Measurements from ENCODE around the gene KRTAP5-5.
"Not testable (repeated sequence)": the region's sequence is repeated elsewhere in the genome, so short reads cannot be mapped to it uniquely, and the experiment has no call there.

KRTAP5-5 gene

GRCh38 chr11:1660111-1660867 is 30.7 kb downstream of the KRTAP5-5 start:
- Histone ChIP-seq H3K36me3 (ENCODE audit: insufficient read depth, low read length) (no peaks in the 10 kb centered on the region), H3K4me3 (ENCODE audit: low read depth, low read length) (no peak overlapping the region), H3K79me2 (ENCODE audit: control insufficient read depth, insufficient read depth, low read length, unreplicated experiment) (no peaks in the 10 kb centered on the region), H3K4me1 (ENCODE audit: control insufficient read depth, insufficient read depth, low read length, unreplicated experiment) (no peaks in the 10 kb centered on the region), H3K27me3 (ENCODE audit: insufficient read depth, low read length) (peaks cover 26% of the 10 kb centered on the region), H3K27ac (ENCODE audit: low read depth, low read length) (no peak overlapping the region), H2AFZ (ENCODE audit: low read length, unreplicated experiment) (no peak overlapping the region)

- not testable (repeated sequence) for H3K27ac ChIP-seq (ENCODE audit: low read depth, low read length); H3K79me2 ChIP-seq (ENCODE audit: control insufficient read depth, insufficient read depth, low read length, unreplicated experiment); H3K4me3 ChIP-seq (ENCODE audit: low read depth, low read length); H3K4me1 ChIP-seq (ENCODE audit: control insufficient read depth, insufficient read depth, low read length, unreplicated experiment); H3K36me3 ChIP-seq (ENCODE audit: insufficient read depth, low read length); H2AFZ ChIP-seq (ENCODE audit: low read length, unreplicated experiment)
- peaks cover 13% of the 10 kb centered on the region; the same call in 1 of the 2 replicates for H3K27me3 ChIP-seq (ENCODE audit: insufficient read depth, low read length)
These were observed 32.1 kb downstream of the KRTAP5-5 start for GRCh38 chr11:1661454-1662269.

- not testable (repeated sequence) for H3K27ac ChIP-seq (ENCODE audit: low read depth, low read length); H3K4me3 ChIP-seq (ENCODE audit: low read depth, low read length); H3K4me1 ChIP-seq (ENCODE audit: control insufficient read depth, insufficient read depth, low read length, unreplicated experiment); H3K79me2 ChIP-seq (ENCODE audit: control insufficient read depth, insufficient read depth, low read length, unreplicated experiment); H3K36me3 ChIP-seq (ENCODE audit: insufficient read depth, low read length); H2AFZ ChIP-seq (ENCODE audit: low read length, unreplicated experiment)
- H3K27me3 ChIP-seq (ENCODE audit: insufficient read depth, low read length) = peaks cover 17% of the 10 kb centered on the region; the same call in 1 of the 2 replicates
These were observed 33.2 kb downstream of the KRTAP5-5 start for GRCh38 chr11:1662699-1663283.

GRCh38 chr11:1665313-1665712 is 35.7 kb downstream of the KRTAP5-5 start:
- H3K27me3 ChIP-seq (ENCODE audit: insufficient read depth, low read length) = peaks cover 29% of the 10 kb centered on the region
- no peaks in the 10 kb centered on the region for H3K36me3 ChIP-seq (ENCODE audit: insufficient read depth, low read length)
- H3K4me3 ChIP-seq (ENCODE audit: low read depth, low read length) = no peak overlapping the region
- H3K79me2 ChIP-seq (ENCODE audit: control insufficient read depth, insufficient read depth, low read length, unreplicated experiment) = no peaks in the 10 kb centered on the region
- no peaks in the 10 kb centered on the region for H3K4me1 ChIP-seq (ENCODE audit: control insufficient read depth, insufficient read depth, low read length, unreplicated experiment)
- H3K27ac ChIP-seq (ENCODE audit: low read depth, low read length) = no peak overlapping the region
- no peak overlapping the region for H2AFZ ChIP-seq (ENCODE audit: low read length, unreplicated experiment)

- Histone ChIP-seq H3K27me3 (ENCODE audit: insufficient read depth, low read length) (peaks cover 37% of the 10 kb centered on the region), H3K4me1 (ENCODE audit: control insufficient read depth, insufficient read depth, low read length, unreplicated experiment) (no peaks in the 10 kb centered on the region)
These were observed 37.7 kb downstream of the KRTAP5-5 start for GRCh38 chr11:1667121-1667850.

DNA sequence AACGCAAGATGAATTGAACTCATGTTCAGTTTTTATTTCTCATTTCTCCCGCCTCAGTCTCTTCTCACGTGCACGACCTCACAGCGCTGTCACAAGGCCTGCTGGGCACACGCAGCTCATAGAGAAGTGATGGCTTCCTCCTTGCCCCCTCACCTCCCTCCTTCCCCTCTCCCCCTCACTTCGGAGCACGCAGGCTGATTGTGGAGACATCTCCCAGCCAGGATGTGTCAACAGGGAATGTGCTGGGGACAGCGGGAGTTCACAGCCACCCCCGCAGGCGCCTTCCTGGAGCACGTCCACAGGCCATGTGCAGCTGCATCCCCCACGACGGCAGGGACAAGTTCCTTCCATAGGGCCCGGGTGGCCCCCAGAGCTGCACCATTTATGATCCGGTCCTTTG is 38.3 kb downstream of the KRTAP5-5 start:
- Histone ChIP-seq H3K36me3 (ENCODE audit: insufficient read depth, low read length) (no peaks in the 10 kb centered on the region), H3K4me1 (ENCODE audit: control insufficient read depth, insufficient read depth, low read length, unreplicated experiment) (no peaks in the 10 kb centered on the region), H3K27me3 (ENCODE audit: insufficient read depth, low read length) (peaks cover 43% of the 10 kb centered on the region), H2AFZ (ENCODE audit: low read length, unreplicated experiment) (no peak overlapping the region), H3K27ac (ENCODE audit: low read depth, low read length) (no peak overlapping the region), H3K79me2 (ENCODE audit: control insufficient read depth, insufficient read depth, low read length, unreplicated experiment) (no peaks in the 10 kb centered on the region), H3K4me3 (ENCODE audit: low read depth, low read length) (no peak overlapping the region)

More at GRCh38 chr11:1667121-1667850, 37.7 kb downstream of the KRTAP5-5 start:
- Histone ChIP-seq H3K36me3 (ENCODE audit: insufficient read depth, low read length) (no peaks in the 10 kb centered on the region), H3K27ac (ENCODE audit: low read depth, low read length) (no peak overlapping the region), H2AFZ (ENCODE audit: low read length, unreplicated experiment) (no peak overlapping the region), H3K4me3 (ENCODE audit: low read depth, low read length) (no peak overlapping the region), H3K79me2 (ENCODE audit: control insufficient read depth, insufficient read depth, low read length, unreplicated experiment) (no peaks in the 10 kb centered on the region)

DNA sequence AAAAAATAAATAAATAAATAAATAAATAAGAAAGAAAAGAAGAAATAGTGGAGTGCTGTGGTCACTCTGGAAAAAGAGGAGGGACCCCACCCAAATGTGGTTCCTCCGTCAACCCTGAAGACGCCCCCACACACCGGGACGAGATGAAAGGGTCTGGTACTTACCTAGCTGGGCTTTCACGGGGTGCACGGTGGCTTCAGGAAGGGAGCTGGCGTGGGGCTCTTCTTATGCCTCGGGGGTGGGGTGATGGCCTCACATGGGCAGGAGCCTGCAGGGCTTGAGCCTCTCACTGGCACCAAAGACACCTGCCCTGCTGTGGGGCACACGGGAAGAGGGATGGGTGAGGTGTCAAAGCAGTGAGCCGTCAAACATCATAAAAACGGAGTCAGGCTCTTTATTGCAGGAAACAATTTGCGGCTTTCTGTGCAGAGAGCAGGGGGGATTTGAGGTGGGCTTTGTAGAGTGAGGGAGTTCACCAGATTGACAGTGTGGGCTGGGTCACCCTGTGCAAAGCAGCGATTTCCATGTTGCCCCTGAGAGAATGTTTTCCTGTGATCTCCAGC is 39.4 kb downstream of the KRTAP5-5 start:
- Histone ChIP-seq H2AFZ (ENCODE audit: low read length, unreplicated experiment) (no peak overlapping the region), H3K4me1 (ENCODE audit: control insufficient read depth, insufficient read depth, low read length, unreplicated experiment) (no peaks in the 10 kb centered on the region), H3K27ac (ENCODE audit: low read depth, low read length) (no peak overlapping the region), H3K4me3 (ENCODE audit: low read depth, low read length) (no peak overlapping the region), H3K36me3 (ENCODE audit: insufficient read depth, low read length) (no peaks in the 10 kb centered on the region), H3K79me2 (ENCODE audit: control insufficient read depth, insufficient read depth, low read length, unreplicated experiment) (no peaks in the 10 kb centered on the region), H3K27me3 (ENCODE audit: insufficient read depth, low read length) (peaks cover 54% of the 10 kb centered on the region)

DNA sequence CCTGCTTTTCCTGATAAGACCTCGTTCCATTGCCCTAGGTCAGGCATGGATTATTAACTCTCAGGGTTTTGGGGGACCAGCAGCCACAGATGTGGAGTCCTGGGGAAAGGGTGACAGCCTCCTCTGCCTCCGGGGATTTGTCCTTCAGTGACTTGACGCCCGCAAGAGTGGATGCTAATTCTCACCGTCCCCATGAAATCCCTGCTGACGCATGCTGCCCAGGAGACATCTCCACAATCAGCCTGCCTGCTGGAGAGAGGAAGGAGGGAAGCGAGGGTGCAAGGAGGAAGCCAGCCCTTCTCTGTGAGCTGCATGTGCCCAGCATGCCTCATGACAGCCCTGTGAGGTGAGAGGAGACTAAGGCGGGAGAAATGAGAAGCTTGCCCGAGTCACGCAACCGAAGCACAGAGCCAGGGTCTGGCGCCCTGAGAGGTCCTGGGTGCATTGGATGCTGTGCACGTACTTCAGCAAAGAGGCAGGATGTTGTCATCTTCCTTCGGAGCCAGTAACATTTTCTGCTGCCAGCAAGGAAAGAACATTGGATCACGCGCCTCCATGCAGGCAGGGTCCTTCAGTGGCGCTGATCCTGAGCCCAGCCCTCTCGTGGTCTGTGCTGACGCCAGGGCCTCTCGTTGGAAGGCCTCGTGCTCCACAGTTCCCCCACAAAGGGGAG is 40.1 kb downstream of the KRTAP5-5 start:
- H3K79me2 ChIP-seq (ENCODE audit: control insufficient read depth, insufficient read depth, low read length, unreplicated experiment) = no peaks in the 10 kb centered on the region
- H3K4me1 ChIP-seq (ENCODE audit: control insufficient read depth, insufficient read depth, low read length, unreplicated experiment) = no peaks in the 10 kb centered on the region
- no peak overlapping the region for H2AFZ ChIP-seq (ENCODE audit: low read length, unreplicated experiment)
- H3K27ac ChIP-seq (ENCODE audit: low read depth, low read length) = no peak overlapping the region
- H3K36me3 ChIP-seq (ENCODE audit: insufficient read depth, low read length) = no peaks in the 10 kb centered on the region
- H3K4me3 ChIP-seq (ENCODE audit: low read depth, low read length) = no peak overlapping the region
- peaks cover 61% of the 10 kb centered on the region for H3K27me3 ChIP-seq (ENCODE audit: insufficient read depth, low read length)

DNA sequence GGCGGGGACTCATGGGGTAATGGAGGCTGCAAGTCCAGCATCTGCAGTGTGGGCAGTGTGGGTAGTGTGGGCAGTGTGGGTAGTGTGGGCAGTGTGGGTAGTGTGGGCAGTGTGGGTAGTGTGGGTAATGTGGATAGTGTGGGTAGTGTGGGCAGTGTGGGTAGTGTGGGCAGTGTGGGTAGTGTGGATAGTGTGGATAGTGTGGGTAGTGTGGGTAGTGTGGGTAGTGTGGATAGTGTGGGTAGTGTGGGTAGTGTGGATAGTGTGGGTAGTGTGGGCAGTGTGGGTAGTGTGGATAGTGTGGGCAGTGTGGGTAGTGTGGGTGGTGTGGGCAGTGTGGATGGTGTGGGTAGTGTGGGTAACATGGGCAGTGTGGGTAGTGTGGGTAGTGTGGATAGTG is 40.9 kb downstream of the KRTAP5-5 start:
- not testable (repeated sequence) for H2AFZ ChIP-seq (ENCODE audit: low read length, unreplicated experiment); H3K4me3 ChIP-seq (ENCODE audit: low read depth, low read length); H3K36me3 ChIP-seq (ENCODE audit: insufficient read depth, low read length); H3K4me1 ChIP-seq (ENCODE audit: control insufficient read depth, insufficient read depth, low read length, unreplicated experiment); H3K27ac ChIP-seq (ENCODE audit: low read depth, low read length); H3K79me2 ChIP-seq (ENCODE audit: control insufficient read depth, insufficient read depth, low read length, unreplicated experiment)
- peaks cover 69% of the 10 kb centered on the region for H3K27me3 ChIP-seq (ENCODE audit: insufficient read depth, low read length)
